ENCODE measurements around the gene TMEM53.

The TMEM53 gene

DNA sequence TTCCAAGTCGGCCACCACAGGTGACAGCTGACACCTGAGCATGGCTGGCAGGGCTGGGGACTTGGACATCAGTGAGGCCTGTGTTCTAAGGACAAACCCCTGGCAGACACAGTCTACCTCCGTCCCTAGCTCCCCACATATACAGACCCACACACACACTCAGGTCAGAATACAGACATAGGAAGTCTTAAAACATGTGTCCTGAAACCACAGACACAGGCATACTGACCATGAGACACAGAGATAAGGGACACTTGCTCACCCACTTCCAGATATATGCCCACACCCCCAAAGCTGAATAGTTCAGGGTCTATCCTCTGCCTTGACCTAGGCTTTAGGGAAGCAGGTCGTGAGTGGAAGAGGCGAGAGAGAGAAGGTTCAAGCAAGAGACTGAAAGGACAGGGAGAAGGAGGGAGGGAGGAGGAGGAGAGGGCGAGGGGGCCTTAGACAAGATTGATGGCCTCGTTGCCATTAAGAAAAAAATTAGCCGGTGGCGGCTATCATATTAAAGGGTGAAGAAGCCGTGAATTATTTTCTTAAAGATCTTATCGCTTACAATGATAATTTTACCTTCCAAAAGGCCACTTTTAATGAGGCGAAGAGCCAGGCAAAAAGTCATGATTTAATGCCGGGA lies 49.9 kb downstream of the TMEM53 start:
- no peak for DNase-seq

GRCh38 chr1:44621841-44622286 lies 52.4 kb downstream of the TMEM53 start:
- DNase-seq = no peak

DNA sequence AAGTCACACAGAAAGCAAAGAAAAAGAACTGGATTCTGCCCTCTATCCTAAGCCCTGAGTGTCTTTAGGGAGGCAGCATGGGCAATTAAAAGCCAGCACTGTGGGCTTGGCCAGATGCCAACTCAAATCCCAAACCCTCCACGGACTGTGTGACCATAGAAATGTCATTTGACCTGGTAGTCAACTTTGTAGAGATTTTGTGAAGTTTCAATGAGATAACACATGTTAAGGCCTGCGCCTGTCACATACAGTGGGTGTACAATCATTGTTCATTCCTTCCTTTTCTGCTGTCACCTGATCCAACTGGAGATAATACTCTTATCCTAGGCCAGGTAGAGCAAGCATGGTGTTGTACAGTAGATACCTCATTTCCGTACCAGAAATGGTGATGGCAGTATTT lies 54.2 kb downstream of the TMEM53 start:
- DNase-seq = no peak

DNA sequence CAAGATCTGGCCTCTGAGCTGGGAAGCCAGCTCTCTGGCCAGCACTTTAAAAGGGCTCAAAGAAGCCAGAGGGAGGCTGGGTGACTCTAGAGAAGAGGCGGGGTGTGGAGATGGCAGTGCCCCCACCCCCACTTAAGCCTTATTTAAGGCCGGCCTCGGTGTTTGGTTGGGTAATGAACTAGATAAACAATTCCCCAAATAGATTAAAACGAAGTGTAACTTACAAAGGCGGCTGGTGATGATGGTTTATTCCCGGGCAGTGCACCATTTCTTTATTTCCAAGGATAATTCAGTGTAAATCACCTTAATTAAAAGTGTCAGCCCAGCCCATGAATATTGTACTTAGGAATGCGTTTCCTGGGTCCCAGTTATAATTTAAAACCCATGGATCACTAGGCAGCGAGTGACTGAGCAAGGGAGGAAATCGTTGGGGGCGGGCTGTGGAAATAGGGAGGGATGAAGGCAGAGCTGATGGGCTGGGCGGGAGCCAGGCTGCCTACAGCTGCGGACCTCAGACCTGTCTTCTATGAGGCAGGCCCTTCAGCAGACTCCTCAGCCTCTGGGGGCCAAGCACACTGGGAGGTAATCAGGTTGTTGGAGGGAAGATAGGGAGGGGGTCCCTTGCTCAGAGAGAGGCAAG lies 54.9 kb downstream of the TMEM53 start:
- peak in 1 of 2 experiments; percentile 51 for DNase-seq

- DNase-seq = no peak
These were observed 56.6 kb downstream of the TMEM53 start for GRCh38 chr1:44617703-44618029.

DNA sequence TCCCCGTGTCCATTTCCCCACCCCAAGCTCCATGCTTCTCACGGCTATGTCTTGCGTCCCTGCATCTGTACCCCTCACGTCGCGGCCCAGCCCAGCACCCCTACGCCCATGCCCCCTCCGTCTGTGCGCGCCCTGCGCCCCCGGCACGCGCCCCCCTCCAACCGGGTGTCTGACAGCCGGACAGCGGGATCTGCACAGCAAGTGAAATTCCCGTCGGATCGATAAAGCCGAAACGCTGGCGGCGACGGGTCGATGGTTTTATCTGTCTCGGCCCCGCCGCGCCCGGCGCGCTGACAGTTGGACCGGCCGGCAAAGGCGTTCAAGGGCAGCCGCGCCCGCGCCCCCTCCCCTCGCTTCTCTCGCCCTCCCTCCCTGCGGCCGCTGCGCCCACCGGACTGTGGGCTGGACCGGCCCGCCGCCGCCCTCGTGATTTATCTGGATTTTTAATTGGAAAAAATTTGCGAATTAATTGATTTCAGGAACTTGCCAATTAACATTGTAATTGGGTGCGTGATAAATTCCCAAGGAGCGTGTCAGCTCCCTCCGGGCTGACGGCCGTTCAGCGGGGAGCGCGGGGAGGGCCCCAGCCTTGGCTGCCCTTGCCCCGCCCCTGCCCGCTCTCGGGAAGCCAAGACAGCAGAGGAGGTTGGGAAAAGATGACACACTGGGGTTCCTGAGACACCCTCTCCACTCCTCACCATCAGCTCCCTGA lies 57.1 kb downstream of the TMEM53 start:
- no peak for DNase-seq

DNA sequence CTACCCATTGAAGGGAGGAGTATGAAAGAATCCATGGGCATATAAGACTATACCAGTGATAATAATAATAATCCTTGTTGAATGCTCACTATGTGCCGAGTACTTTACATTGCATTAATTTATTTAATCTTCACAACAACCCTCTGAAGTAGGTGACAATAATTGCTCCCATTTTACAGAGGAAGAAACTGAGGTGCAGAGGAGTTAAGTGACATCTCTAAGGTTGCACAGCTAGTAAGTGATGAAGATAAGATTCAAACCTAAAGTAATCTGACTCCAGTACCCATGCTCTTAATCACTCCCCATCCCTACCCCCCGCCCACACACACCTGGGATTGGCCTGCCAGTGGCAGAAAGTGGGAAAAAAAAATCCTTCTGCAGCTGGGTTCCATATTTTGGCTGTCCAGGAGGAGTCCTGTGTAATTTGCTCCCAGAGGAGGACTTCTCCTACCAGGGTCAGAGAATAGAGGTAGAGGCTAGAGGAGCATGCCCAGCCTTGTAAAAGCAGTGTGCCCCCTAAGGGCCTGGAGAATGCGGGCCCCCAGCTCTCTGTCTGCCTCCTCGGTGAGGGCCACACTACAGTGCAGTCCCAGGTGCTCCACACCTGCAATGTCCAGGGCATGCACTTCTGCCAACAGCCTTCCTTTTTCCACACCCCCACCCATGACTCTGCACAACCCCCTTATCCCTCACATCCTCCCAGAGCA lies 57.8 kb downstream of the TMEM53 start:
- DNase-seq = no peak

DNA sequence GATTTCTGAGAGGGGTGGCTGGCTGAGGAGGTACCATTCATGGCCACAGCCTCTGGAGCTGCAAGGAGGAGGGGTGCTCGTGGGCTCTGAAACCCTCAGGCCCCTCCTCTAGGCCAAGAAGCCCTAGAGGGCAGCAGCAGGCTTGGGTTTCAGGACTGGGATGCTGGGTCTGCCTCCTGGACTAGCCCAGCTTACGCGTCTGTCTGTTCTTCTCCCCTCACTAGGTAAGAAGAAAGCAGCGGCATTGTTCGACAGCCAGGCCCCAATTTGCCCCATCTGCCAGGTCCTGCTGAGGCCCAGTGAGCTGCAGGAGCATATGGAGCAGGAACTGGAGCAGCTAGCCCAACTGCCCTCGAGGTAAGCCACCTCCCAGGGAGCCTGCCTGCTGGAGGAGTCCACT lies 60.3 kb downstream of the TMEM53 start:
- no peak for DNase-seq

GRCh38 chr1:44611866-44612265 lies 62.4 kb downstream of the TMEM53 start:
- DNase-seq = no peak

GRCh38 chr1:44611419-44611818 lies 62.9 kb downstream of the TMEM53 start:
- DNase-seq = no peak

GRCh38 chr1:44610527-44611148 lies 63.6 kb downstream of the TMEM53 start:
- DNase-seq = no peak

- DNase-seq = no peak
These were observed 64.3 kb downstream of the TMEM53 start for GRCh38 chr1:44609768-44610526.

GRCh38 chr1:44609412-44609767 lies 64.9 kb downstream of the TMEM53 start:
- peak; percentile 64 to 68 for DNase-seq

- DNase-seq = peak in 1 of 2 experiments; percentile 12
These were observed 66.1 kb downstream of the TMEM53 start for GRCh38 chr1:44608141-44608540.

- DNase-seq = no peak
These were observed 67.5 kb downstream of the TMEM53 start for GRCh38 chr1:44606701-44607281.

DNA sequence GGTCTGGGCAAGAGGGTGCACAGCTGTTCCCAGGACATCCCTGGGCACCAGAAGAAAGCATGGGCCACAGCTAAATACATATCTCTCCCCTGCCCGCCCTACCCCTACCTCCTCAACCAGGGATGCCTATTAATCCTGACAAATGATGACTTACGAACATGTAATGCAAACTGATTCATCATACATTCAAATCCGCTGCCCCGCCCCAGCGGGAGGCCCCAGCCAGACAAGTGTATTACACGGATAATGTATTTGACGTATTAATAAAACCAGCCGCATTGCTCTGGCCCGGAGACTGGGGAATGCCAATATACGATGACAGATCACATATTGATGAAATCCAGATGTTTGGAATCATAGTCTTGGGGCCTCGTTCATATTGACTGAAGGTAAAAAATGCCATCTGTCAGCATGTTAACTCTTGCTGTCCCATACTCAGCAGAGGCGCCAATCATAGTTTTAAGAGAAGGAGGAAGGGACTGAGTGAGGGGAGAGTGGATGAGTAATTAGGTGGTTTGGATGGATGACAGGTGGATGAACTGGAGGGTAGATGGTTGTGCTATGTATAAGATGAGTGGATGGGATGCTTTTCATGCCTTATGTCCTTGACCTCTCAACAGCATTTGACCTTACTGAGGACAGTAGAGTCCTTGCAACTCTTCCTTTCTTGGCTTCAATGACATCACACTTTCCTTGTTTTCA lies 68.2 kb downstream of the TMEM53 start:
- no peak for DNase-seq

DNA sequence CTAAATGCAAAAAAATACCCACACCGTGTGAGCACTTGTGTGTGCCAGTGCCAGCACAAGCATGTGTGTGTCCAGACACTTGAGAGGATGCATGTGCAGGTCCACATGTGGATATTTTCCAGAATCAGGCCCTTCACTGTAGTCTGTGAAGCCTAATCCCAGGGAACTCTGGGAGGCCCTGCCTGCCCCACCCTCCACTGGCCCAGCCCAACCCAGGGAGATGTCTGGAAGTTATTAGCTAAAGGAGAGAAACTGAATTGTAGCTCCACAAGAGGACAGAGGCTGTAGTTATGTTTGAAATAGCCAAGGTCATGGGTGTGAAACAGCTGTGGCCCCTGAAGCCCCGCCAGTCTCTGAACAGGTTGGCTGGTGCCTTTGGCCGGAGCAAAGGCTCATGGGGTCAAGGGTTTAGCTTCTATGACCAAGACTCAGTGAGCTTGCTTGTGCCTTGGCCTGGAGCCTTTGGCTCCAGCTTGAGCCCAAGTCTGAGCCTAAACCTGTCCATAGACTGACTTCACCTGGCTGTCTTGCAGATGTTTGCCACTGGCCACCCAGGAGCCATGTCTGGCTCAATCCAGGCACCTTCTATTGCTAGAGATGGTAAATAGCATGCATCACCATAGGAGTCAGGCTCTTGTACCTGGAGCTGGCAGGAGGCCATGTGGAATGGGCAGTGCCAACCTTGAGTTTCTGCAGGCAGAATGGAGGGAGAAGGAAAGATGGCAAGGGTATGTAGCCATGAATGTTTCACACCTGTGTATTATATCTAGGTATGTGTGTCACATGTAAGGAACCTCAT lies 69.9 kb downstream of the TMEM53 start:
- DNase-seq = peak in 1 of 2 experiments; percentile 41

DNA sequence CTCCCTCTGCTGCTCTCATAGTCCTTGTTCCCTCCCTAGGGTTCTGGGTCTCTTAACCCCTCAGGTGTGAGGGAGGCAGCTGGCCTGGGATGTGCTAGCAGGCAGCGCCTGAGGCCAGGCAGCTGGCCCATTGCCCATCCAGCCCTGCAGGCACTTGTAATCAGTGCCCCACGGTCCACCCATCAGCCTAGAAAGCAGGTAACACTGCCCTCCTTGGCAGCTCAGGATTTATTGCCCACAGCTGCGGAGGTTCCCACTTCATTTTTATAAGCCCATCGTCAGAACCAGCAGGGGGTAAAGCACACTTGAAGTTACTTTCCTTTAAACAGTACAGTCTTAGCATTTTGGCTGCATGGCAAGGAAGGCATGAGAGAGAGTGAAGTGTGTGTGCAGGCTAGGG lies 70.6 kb downstream of the TMEM53 start:
- peak; percentile 64 to 80 for DNase-seq

Measured in SHP77 (cell line).